ENCODE data around the gene TMEM245.
"Not testable (repeated sequence)": the region's sequence is repeated elsewhere in the genome, so short reads cannot be mapped to it uniquely, and the experiment has no call there.

TMEM245 gene

GRCh38 chr9:108980893-108981292 lies 138.9 kb downstream of the TMEM245 start:
- no peak for DNase-seq

- no peak for DNase-seq
Observed at GRCh38 chr9:108978205-108978604, 141.5 kb downstream of the TMEM245 start.

GRCh38 chr9:108973895-108974294 lies 145.9 kb downstream of the TMEM245 start:
- no peak for DNase-seq

GRCh38 chr9:108972626-108973209 lies 147.0 kb downstream of the TMEM245 start:
- no peak for DNase-seq

GRCh38 chr9:108972186-108972585 lies 147.6 kb downstream of the TMEM245 start:
- DNase-seq: no peak

GRCh38 chr9:108971392-108971791 lies 148.4 kb downstream of the TMEM245 start:
- DNase-seq: not testable (repeated sequence)

- no peak for DNase-seq
Observed at GRCh38 chr9:108967916-108968315, 151.8 kb downstream of the TMEM245 start.
